NCI-H1436 (cell line): Measurements from ENCODE around the gene TRIM65.

Experiments used
- DNase-seq: peaks from one replicate; lab custom pipeline; 2025; lab: John Stamatoyannopoulos, UW

TRIM65 gene

GRCh38 chr17:75917141-75917916 is 20.6 kb upstream of the TRIM65 start:
- no peak for DNase-seq

- DNase-seq = no peak
Observed at GRCh38 chr17:75915268-75915667, 18.5 kb upstream of the TRIM65 start.

GRCh38 chr17:75914643-75915267 is 18.0 kb upstream of the TRIM65 start:
- DNase-seq = no peak

GRCh38 chr17:75913537-75914210 is 16.9 kb upstream of the TRIM65 start:
- no peak for DNase-seq

- peak; percentile 43 for DNase-seq
Observed at GRCh38 chr17:75910699-75911098, 13.9 kb upstream of the TRIM65 start.

GRCh38 chr17:75909812-75910274 is 13.1 kb upstream of the TRIM65 start:
- peak; percentile 68 for DNase-seq

- peak; percentile 86 for DNase-seq
Observed at GRCh38 chr17:75909051-75909811, 12.5 kb upstream of the TRIM65 start.

GRCh38 chr17:75908201-75908600 is 11.4 kb upstream of the TRIM65 start:
- no peak for DNase-seq

- no peak for DNase-seq
Observed at GRCh38 chr17:75906143-75906884, 9.6 kb upstream of the TRIM65 start.

- peak; percentile 98 for DNase-seq
Observed at GRCh38 chr17:75904749-75905521, 8.2 kb upstream of the TRIM65 start, which contains the start of gene MRPL38. Gene MRPL38, minus strand, starts transcription at chr17:75904884. Its CDS starts 9 bp downstream, at chr17:75904875.

- no peak for DNase-seq
Observed at GRCh38 chr17:75902406-75902805, 5.7 kb upstream of the TRIM65 start.

GRCh38 chr17:75901727-75902126 is 5.0 kb upstream of the TRIM65 start:
- DNase-seq = no peak

- DNase-seq = no peak
Observed at GRCh38 chr17:75900691-75901533, 4.2 kb upstream of the TRIM65 start.

- no peak for DNase-seq
Observed at GRCh38 chr17:75899767-75900468, 3.2 kb upstream of the TRIM65 start.

- DNase-seq = no peak
Observed at GRCh38 chr17:75899353-75899752, 2.6 kb upstream of the TRIM65 start.

- no peak for DNase-seq
Observed at GRCh38 chr17:75898791-75899190, 2.0 kb upstream of the TRIM65 start.

GRCh38 chr17:75898065-75898464 is 1.3 kb upstream of the TRIM65 start:
- DNase-seq = no peak

- no peak for DNase-seq
Observed at GRCh38 chr17:75897160-75898019, 639 bp upstream of the TRIM65 start.
